Measurements from ENCODE around the gene BMPER. TPM values are rescaled to one million over a fixed set of nuclear protein-coding genes. Genes with fewer than 3 reads are reported as not detected.

Gene BMPER
- total and polyA plus RNA-seq, 2 of the 8 experiments (the other 6 are each of a cell fraction or from before 2014, with no cell fraction given) = 0.33 to 0.69 TPM

- Histone ChIP-seq H4K5ac (ENCODE audit: insufficient read length, low read depth, low read length) (no peak overlapping the region), H3K56ac (replicated peaks; ENCODE audit: insufficient read length, low read depth, low read length) (no peak overlapping the region), H3K14ac (ENCODE audit: insufficient read length) (no peak overlapping the region), H3K27me3 (replicated peaks in 1 of 4; ENCODE audit: control insufficient read depth in 3 of 4, extremely low read depth in 1 of 4, insufficient read depth in 3 of 4, low read length in 3 of 4) (peaks cover 5 to 35% (median 20%) of the 10 kb centered on the region in 4 experiments), H2BK15ac (ENCODE audit: low read length) (no peak overlapping the region), H3K4me2 (ENCODE audit: insufficient read depth in 1 of 2, low read depth in 2 of 2, low read length in 2 of 2) (no peak overlapping the region), H4K20me1 (replicated peaks in 1 of 2; ENCODE audit: control insufficient read depth in 1 of 2, insufficient read depth in 2 of 2, low read length in 2 of 2) (peaks cover 0 to 6% of the 10 kb centered on the region in 2 experiments), H2BK120ac (replicated peaks; ENCODE audit: low read depth, low read length) (no peak overlapping the region), H3K4me1 (replicated peaks in 1 of 4; ENCODE audit: control insufficient read depth in 3 of 4, insufficient read depth in 4 of 4, low read length in 3 of 4) (peaks cover 4 to 18% (median 10%) of the 10 kb centered on the region in 4 experiments; a peak in 6 of 7 replicates), H4K8ac (ENCODE audit: extremely low read depth, insufficient read depth, low read length) (no peak overlapping the region), H3K27ac (ENCODE audit: low read depth, low read length) (no peak overlapping the region), H4K91ac (replicated peaks; ENCODE audit: insufficient read length, low read length) (no peak overlapping the region), H3K79me2 (ENCODE audit: control insufficient read depth in 1 of 2, insufficient read depth in 2 of 2, low read length in 2 of 2) (no peaks in the 10 kb centered on the region), H2BK20ac (ENCODE audit: low read length) (no peak overlapping the region), H3K18ac (ENCODE audit: extremely low read depth, low read length) (no peak overlapping the region), H3K4ac (replicated peaks; ENCODE audit: insufficient read length, low read depth, low read length) (no peak overlapping the region), H3K9me3 (ENCODE audit: insufficient read depth in 2 of 2, low read depth in 1 of 2, low read length in 1 of 2) (no peaks in the 10 kb centered on the region), H3K4me3 (ENCODE audit: extremely low read depth in 1 of 4, insufficient read depth in 2 of 4, low read depth in 3 of 4, low read length in 4 of 4) (no peak overlapping the region), H2BK5ac (ENCODE audit: low read depth, low read length) (no peak overlapping the region), H3K36me3 (ENCODE audit: control insufficient read depth in 2 of 4, insufficient read depth in 4 of 4, low read length in 3 of 4) (no peaks in the 10 kb centered on the region), H3K79me1 (ENCODE audit: low read depth, low read length) (no peaks in the 10 kb centered on the region), H2AFZ (ENCODE audit: low read length) (no peak overlapping the region), H2AK5ac (ENCODE audit: low read depth, low read length) (no peak overlapping the region), H3K9ac (replicated peaks in 1 of 4; ENCODE audit: extremely low read depth in 1 of 4, low read depth in 3 of 4, low read length in 3 of 4) (no peak overlapping the region), H3K23me2 (ENCODE audit: low read depth, low read length) (peaks cover 16% of the 10 kb centered on the region), H2BK12ac (ENCODE audit: low read depth, low read length) (no peak overlapping the region), H3K23ac (ENCODE audit: insufficient read length) (no peak overlapping the region)
- no peak for TF ChIP-seq SP4 (IDR thresholded peaks at IDR 0.05; ENCODE audit: low read length)
- TF ChIP-seq TEAD4 (IDR thresholded peaks at IDR 0.05; ENCODE audit: low read depth, low read length) = peak; percentile 63; the same call in 1 of the 2 replicates
- TF ChIP-seq RXRA (IDR thresholded peaks at IDR 0.05; ENCODE audit: insufficient read depth, low read depth, low read length) = no peak
- 42% methylated on average over 2 of the region's 2 CpGs; no CpG with 5 or more reads in 1 of the 2 experiments for WGBS, 2 experiments (ENCODE audit: extremely low coverage in 1 of 2, insufficient coverage in 1 of 2, insufficient read length in 1 of 2, insufficient replicate concordance in 2 of 2, low coverage in 1 of 2, low lambda C conversion rate in 2 of 2, missing lambda C conversion rate in 1 of 2)
- CTCF ChIA-PET (ENCODE audit: partially characterized antibody) = interaction anchor here (0.6 to 1.4 kb wide), 4 partner anchors 14 to 776 kb away, joined by 3 to 7 read pairs (median 4); no protein-coding TSS in a partner anchor
- POLR2A ChIA-PET (ENCODE audit: partially characterized antibody) = no interaction called here
- FAIRE-seq (peak; percentile 86), DNase-seq (ENCODE audit: low read depth in 1 of 2, low spot score in 2 of 2) (no peak)
Observed at GRCh38 chr7:33901847-33902246, 3.5 kb upstream of the BMPER start.

Data from H1 (cell line).